OCI-LY7 (cell line): Measurements from ENCODE around the gene LHX3.

Source experiments
- EZH2phosphoT487 ChIP-seq: fragments of 200-600 bp; sonication (generic); IDR thresholded peaks from 2 replicates; pipeline ENCODE4 v1.6.1; 2018; ENCODE audit warnings: low read depth, borderline replicate concordance, mild to moderate bottlenecking, mixed run types, antibody characterized with exemption, low read length, moderate library complexity, mixed read lengths
- TF ChIP-seq, protein P1 (sequence below): fragments of 200-600 bp; sonication (generic); conservative IDR thresholded peaks from 2 replicates; pipeline ENCODE4 v1.5.1; 2014; ENCODE audit warnings: mild to moderate bottlenecking, antibody characterized with exemption, low read length, moderate library complexity, mixed read lengths

DNA sequence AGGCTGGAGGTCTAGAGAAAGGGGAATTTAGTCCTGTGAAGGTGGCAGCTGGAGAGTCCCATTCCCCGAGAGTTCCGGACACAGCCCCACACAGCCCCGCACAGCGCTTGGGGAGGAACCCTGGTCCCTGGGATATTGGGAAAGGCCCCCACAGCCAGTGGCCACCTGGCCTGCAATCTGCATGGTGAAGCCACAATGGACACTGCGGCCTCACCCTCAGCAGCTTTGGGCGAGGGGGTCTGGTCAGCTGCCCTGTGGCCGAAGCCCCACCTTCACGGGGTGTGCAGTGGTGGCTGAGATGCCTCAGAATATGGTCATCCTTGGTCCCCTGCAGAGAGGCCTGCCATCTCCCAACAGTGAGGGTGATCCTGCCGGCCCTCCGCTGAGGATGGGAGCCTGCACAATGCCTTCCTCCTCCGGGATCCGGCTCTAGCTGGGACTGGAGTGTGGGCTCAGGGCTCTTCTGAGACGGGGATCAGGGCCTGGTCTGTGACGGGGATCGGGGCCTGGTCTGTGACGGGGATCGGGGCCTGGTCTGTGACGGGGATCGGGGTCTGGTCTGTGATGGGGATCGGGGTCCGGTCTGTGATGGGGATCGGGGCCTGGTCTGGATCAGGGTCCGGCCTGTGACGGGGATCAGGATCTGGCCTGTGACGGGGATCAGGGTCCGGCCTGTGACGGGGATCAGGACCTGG is 52.9 kb downstream of the LHX3 start:
- TF ChIP-seq, protein P1, sequence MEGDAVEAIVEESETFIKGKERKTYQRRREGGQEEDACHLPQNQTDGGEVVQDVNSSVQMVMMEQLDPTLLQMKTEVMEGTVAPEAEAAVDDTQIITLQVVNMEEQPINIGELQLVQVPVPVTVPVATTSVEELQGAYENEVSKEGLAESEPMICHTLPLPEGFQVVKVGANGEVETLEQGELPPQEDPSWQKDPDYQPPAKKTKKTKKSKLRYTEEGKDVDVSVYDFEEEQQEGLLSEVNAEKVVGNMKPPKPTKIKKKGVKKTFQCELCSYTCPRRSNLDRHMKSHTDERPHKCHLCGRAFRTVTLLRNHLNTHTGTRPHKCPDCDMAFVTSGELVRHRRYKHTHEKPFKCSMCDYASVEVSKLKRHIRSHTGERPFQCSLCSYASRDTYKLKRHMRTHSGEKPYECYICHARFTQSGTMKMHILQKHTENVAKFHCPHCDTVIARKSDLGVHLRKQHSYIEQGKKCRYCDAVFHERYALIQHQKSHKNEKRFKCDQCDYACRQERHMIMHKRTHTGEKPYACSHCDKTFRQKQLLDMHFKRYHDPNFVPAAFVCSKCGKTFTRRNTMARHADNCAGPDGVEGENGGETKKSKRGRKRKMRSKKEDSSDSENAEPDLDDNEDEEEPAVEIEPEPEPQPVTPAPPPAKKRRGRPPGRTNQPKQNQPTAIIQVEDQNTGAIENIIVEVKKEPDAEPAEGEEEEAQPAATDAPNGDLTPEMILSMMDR = no peak
- TF ChIP-seq EZH2phosphoT487 = no peak
